Endothelial cell of umbilical vein (primary cell): ENCODE measurements around the gene CDC42. TPM values are rescaled to one million over a fixed set of nuclear protein-coding genes. Genes with fewer than 3 reads are reported as not detected.

Source experiments
- BruUV-seq: library from RNA; stranded (reverse); fragments of 400-500 nt; replicated peaks from 2 replicates; lab custom pipeline; 2021; lab: Mats Ljungman, UMichigan
- CTCF ChIA-PET: fragments of 300-600, 350-600 bp; sonication (Branson Sonifier 250); formaldehyde crosslinking; loops from one replicate; lab custom pipeline; 2021; ENCODE audit warnings: antibody characterized with exemption, inconsistent platforms; lab: Charles Lee
- POLR2A ChIA-PET: fragments of 300-600, 350-600 bp; sonication (Branson Sonifier 250); formaldehyde crosslinking; loops from one replicate; lab custom pipeline; 2021; ENCODE audit warnings: antibody characterized with exemption, inconsistent platforms; lab: Charles Lee
- DNase-seq: peaks from one replicate; pipeline ENCODE4 v3.0.0-alpha.2; 2011; ENCODE audit warnings: low read depth, low spot score
- FAIRE-seq: peaks from 2 replicates; lab custom pipeline; 2011; peaks lifted over from hg19 to GRCh38; lab: Jason Lieb, UNC
- H2AFZ ChIP-seq: 2 replicates; pipeline ENCODE4 v1.6.0; 2012; ENCODE audit warnings: low read depth, low read length, control low read depth, inconsistent platforms
- H3K27ac ChIP-seq: 2 replicates; pipeline ENCODE4 v1.5.1; 2011; ENCODE audit warnings: low read depth, mild to moderate bottlenecking, control low read depth, low read length, moderate library complexity; ENCODE audit not compliant: insufficient read depth
- H3K27me3 ChIP-seq, 2 experiments: 2 replicates each; pipeline versions ENCODE4 v1.6.0 to v1.6.1; 2011; ENCODE audit warnings: low read length in 2 of 2, mixed read lengths in 1 of 2; ENCODE audit not compliant: control insufficient read depth in 2 of 2, insufficient read depth in 2 of 2
- H3K36me3 ChIP-seq, 2 experiments: 2 replicates in 1 of 2; 3 replicates in 1 of 2; pipeline ENCODE4 v1.5.1; 2011; ENCODE audit warnings: low read length in 2 of 2, mild to moderate bottlenecking in 1 of 2, moderate library complexity in 1 of 2; ENCODE audit not compliant: control insufficient read depth in 2 of 2, insufficient read depth in 2 of 2; ENCODE audit errors: extremely low read depth in 1 of 2
- H3K4me1 ChIP-seq: 3 replicates; pipeline ENCODE4 v1.5.1; 2011; ENCODE audit warnings: mild to moderate bottlenecking, low read length; ENCODE audit not compliant: control insufficient read depth, insufficient read depth; ENCODE audit errors: extremely low read depth
- H3K4me2 ChIP-seq: 2 replicates; pipeline ENCODE4 v1.6.1; 2011; ENCODE audit warnings: low read length, control low read depth, mixed read lengths; ENCODE audit not compliant: insufficient read depth
- H3K4me3 ChIP-seq, 3 experiments: fragments of 200-600 bp in 1 of 3; sonication (generic), shearing (Covaris generic) in 1 of 3; replicated peaks in 1 of 3; 2 replicates each; pipeline ENCODE4 v1.5.1; 2011 to 2016; ENCODE audit warnings: control low read depth in 3 of 3, low read length in 3 of 3, mild to moderate bottlenecking in 2 of 3, inconsistent platforms in 1 of 3, low read depth in 1 of 3, moderate library complexity in 1 of 3; ENCODE audit not compliant: insufficient read depth in 1 of 3
- H3K79me2 ChIP-seq: 2 replicates; pipeline ENCODE4 v1.6.0; 2012; ENCODE audit warnings: low read length, inconsistent platforms; ENCODE audit not compliant: control insufficient read depth, insufficient read depth
- H3K9ac ChIP-seq: replicated peaks from 2 replicates; pipeline ENCODE3; 2011; ENCODE audit warnings: low read length, control low read depth; ENCODE audit not compliant: insufficient read depth; ENCODE audit errors: extremely low read depth
- H3K9me1 ChIP-seq: replicated peaks from 3 replicates; pipeline ENCODE4 v1.6.0; 2011; ENCODE audit warnings: mild to moderate bottlenecking, low read length; ENCODE audit not compliant: control insufficient read depth, insufficient read depth; ENCODE audit errors: extremely low read depth
- H3K9me3 ChIP-seq: replicated peaks from 2 replicates; pipeline ENCODE4 v1.5.1; 2012; ENCODE audit warnings: low read length, inconsistent platforms; ENCODE audit not compliant: control insufficient read depth, insufficient read depth
- H4K20me1 ChIP-seq: replicated peaks from 2 replicates; pipeline ENCODE3; 2011; ENCODE audit warnings: mild to moderate bottlenecking, low read length; ENCODE audit not compliant: control insufficient read depth, insufficient read depth; ENCODE audit errors: extremely low read depth
- GATA2 ChIP-seq: IDR thresholded peaks from 2 replicates; pipeline ENCODE4 v1.7.0; 2011; ENCODE audit warnings: low read depth, mild to moderate bottlenecking, moderate library complexity, mixed read lengths, low read length; ENCODE audit not compliant: insufficient read length, insufficient read depth
- POLR2A ChIP-seq: IDR thresholded peaks from 2 replicates; pipeline ENCODE4 v1.6.1; 2012; ENCODE audit warnings: low read depth, mild to moderate bottlenecking, control low read depth, low read length
- dilution Hi-C: fragments of 300-500 bp; cut with MboI; formaldehyde crosslinking; loops from one replicate; pipeline ENCODE4 v1.15.0; 2019; ENCODE audit warnings: low sequenced_read_pairs; ENCODE audit not compliant: extremely low pct_ligation_motif_present
- intact Hi-C: fragments of 100-400 bp; cut with micrococcal nuclease; formaldehyde crosslinking; loops from one replicate; pipeline ENCODE4 v1.10.0; 2022
- polyA plus RNA-seq, 4 experiments: library from polyadenylated mRNA; depleted of rRNA in 3 of 4; stranded (reverse) in 3 of 4; unstranded in 1 of 4; fragments of >200 nt; gene quantifications; 2 replicates each; pipeline versions ENCODE4 v1.2.1 to v1.2.3, GENCODE V29; 2011 to 2012; ENCODE audit warnings: missing spikeins in 1 of 4
- total RNA-seq: library from RNA; stranded (reverse); gene quantifications from 2 replicates; pipeline ENCODE4 v1.2.3, GENCODE V29; 2021
- TF ChIP-seq, protein P1 (sequence below), 2 donors: IDR thresholded peaks; 1 replicate in 1 of 2; 2 replicates in 1 of 2; pipeline ENCODE4 v1.5.1; 2011; ENCODE audit warnings: low read length in 2 of 2, mild to moderate bottlenecking in 2 of 2, moderate library complexity in 2 of 2, control low read depth in 1 of 2, inconsistent platforms in 1 of 2, low read depth in 1 of 2; ENCODE audit not compliant: insufficient read depth in 1 of 2; ENCODE audit errors: extremely low read depth in 1 of 2

CDC42 gene
- total and polyA plus RNA-seq, 2 donors (not counting 3 experiments of a cell fraction or from before 2014, with no cell fraction given), result 199 to 381 TPM

- intact Hi-C loops (no loop called here), dilution Hi-C loops (no loop called here)
- Histone ChIP-seq H3K4me3 (no peak overlapping the region), H3K27me3 (no peaks in the 10 kb centered on the region), H3K9me1 (no peaks in the 10 kb centered on the region), H3K9ac (no peak overlapping the region), H3K36me3 (peaks cover 0 to 14% of the 10 kb centered on the region in 2 experiments), H3K4me2 (no peak overlapping the region), H3K27ac (no peak overlapping the region), H3K4me1 (peaks cover 40% of the 10 kb centered on the region), H3K9me3 (no peaks in the 10 kb centered on the region), H4K20me1 (peaks cover 3% of the 10 kb centered on the region), H2AFZ (no peak overlapping the region), H3K79me2 (peaks cover 46% of the 10 kb centered on the region)
- DNase-seq, result no peak
- TF ChIP-seq, protein P1, sequence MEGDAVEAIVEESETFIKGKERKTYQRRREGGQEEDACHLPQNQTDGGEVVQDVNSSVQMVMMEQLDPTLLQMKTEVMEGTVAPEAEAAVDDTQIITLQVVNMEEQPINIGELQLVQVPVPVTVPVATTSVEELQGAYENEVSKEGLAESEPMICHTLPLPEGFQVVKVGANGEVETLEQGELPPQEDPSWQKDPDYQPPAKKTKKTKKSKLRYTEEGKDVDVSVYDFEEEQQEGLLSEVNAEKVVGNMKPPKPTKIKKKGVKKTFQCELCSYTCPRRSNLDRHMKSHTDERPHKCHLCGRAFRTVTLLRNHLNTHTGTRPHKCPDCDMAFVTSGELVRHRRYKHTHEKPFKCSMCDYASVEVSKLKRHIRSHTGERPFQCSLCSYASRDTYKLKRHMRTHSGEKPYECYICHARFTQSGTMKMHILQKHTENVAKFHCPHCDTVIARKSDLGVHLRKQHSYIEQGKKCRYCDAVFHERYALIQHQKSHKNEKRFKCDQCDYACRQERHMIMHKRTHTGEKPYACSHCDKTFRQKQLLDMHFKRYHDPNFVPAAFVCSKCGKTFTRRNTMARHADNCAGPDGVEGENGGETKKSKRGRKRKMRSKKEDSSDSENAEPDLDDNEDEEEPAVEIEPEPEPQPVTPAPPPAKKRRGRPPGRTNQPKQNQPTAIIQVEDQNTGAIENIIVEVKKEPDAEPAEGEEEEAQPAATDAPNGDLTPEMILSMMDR (IDR thresholded peaks at IDR 0.05; ENCODE audit: extremely low read depth in 1 of 2, insufficient read depth in 1 of 2, low read depth in 1 of 2, low read length in 2 of 2), result no peak
- TF ChIP-seq POLR2A (no peak), GATA2 (no peak)
- no TSS peak for BruUV-seq
- FAIRE-seq, result no peak
- CTCF ChIA-PET, result interaction anchor here (1.1 to 2.7 kb wide), 3 partner anchors 14 to 303 kb away, joined by 4 to 13 read pairs (median 4); no protein-coding TSS in a partner anchor
- POLR2A ChIA-PET, result no interaction called here
Observed at GRCh38 chr1:22112554-22112953, 60.0 kb downstream of the CDC42 start.
